PC-3 (cell line): ENCODE data around the gene POR. TPM values are rescaled to one million over a fixed set of nuclear protein-coding genes. Genes with fewer than 3 reads are reported as not detected.

Source experiments
- ATAC-seq: fragments of 200-7000 bp; cut with Tn5 transposase; 2 replicates; pipeline ENCODE4 v1.9.1; 2020; ENCODE audit warnings: mild to moderate bottlenecking, moderate library complexity
- BruUV-seq: library from RNA; stranded (reverse); fragments of 400-500 nt; replicated peaks from 2 replicates; lab custom pipeline; 2021; lab: Mats Ljungman, UMichigan
- CTCF ChIA-PET: fragments of 300-600 bp; sonication (Branson Sonifier 250); formaldehyde crosslinking; loops from one replicate; lab custom pipeline; 2022; ENCODE audit warnings: antibody characterized with exemption; lab: Charles Lee
- POLR2A ChIA-PET: fragments of 300-600 bp; sonication (Branson Sonifier 250); formaldehyde crosslinking; loops from one replicate; lab custom pipeline; 2022; ENCODE audit warnings: antibody characterized with exemption; ENCODE audit not compliant: unreplicated experiment; lab: Charles Lee
- DNase-seq: peaks from one replicate; pipeline ENCODE4 v3.0.0-alpha.2; 2015
- H2AFZ ChIP-seq: fragments of 300-600 bp; sonication (generic); 2 replicates; pipeline ENCODE4 v1.6.0; 2016; ENCODE audit warnings: antibody characterized with exemption, low read length
- H3F3A ChIP-seq: fragments of 300-600 bp; sonication (generic); one replicate; pipeline ENCODE4 v1.6.0; 2017; ENCODE audit warnings: antibody characterized with exemption, low read length, control low read depth, mild to moderate bottlenecking; ENCODE audit not compliant: unreplicated experiment
- H3K27ac ChIP-seq: fragments of 300-600 bp; sonication (generic); 2 replicates; pipeline ENCODE4 v1.5.1; 2016; ENCODE audit warnings: mild to moderate bottlenecking, low read length
- H3K27me3 ChIP-seq: fragments of 300-600 bp; sonication (generic); 2 replicates; pipeline ENCODE4 v1.6.1; 2016; ENCODE audit warnings: low read length, mixed read lengths
- H3K36me3 ChIP-seq: fragments of 300-600 bp; sonication (generic); 2 replicates; pipeline ENCODE4 v1.6.1; 2016; ENCODE audit warnings: low read depth, mixed run types, low read length, mixed read lengths
- H3K4me1 ChIP-seq: fragments of 300-600 bp; sonication (generic); 2 replicates; pipeline ENCODE4 v1.5.1; 2016; ENCODE audit warnings: low read length; ENCODE audit not compliant: insufficient read depth
- H3K4me2 ChIP-seq: fragments of 300-600 bp; sonication (generic); 2 replicates; pipeline ENCODE4 v1.6.0; 2016; ENCODE audit warnings: low read length
- H3K4me3 ChIP-seq: fragments of 300-600 bp; sonication (generic); 2 replicates; pipeline ENCODE4 v1.5.1; 2016; ENCODE audit warnings: mild to moderate bottlenecking, low read length, mixed read lengths
- H3K79me2 ChIP-seq: fragments of 300-600 bp; sonication (generic); 2 replicates; pipeline ENCODE4 v1.6.1; 2017; ENCODE audit warnings: low read length, mixed read lengths
- H3K9ac ChIP-seq: fragments of 300-600 bp; sonication (generic); 2 replicates; pipeline ENCODE4 v1.6.0; 2016; ENCODE audit warnings: mild to moderate bottlenecking, low read length
- H3K9me2 ChIP-seq: fragments of 300-600 bp; sonication (generic); replicated peaks from 2 replicates; pipeline ENCODE4 v1.6.1; 2016; ENCODE audit warnings: mixed run types, low read length, mixed read lengths
- H3K9me3 ChIP-seq: fragments of 300-600 bp; sonication (generic); 2 replicates; pipeline ENCODE4 v1.6.1; 2016; ENCODE audit warnings: low read length, mixed read lengths
- H4K20me1 ChIP-seq: fragments of 300-600 bp; sonication (generic); 2 replicates; pipeline ENCODE4 v1.6.1; 2016; ENCODE audit warnings: low read length, mixed read lengths
- EZH2 ChIP-seq: fragments of 300-600 bp; sonication (generic); IDR thresholded peaks from one replicate; pipeline ENCODE4 v1.6.1; 2017; ENCODE audit warnings: antibody characterized with exemption, mild to moderate bottlenecking, low read length; ENCODE audit not compliant: unreplicated experiment
- EZH2phosphoT487 ChIP-seq: fragments of 300-600 bp; sonication (generic); IDR thresholded peaks from 2 replicates; pipeline ENCODE4 v1.6.1; 2018; ENCODE audit warnings: mild to moderate bottlenecking, antibody characterized with exemption, low read length, borderline replicate concordance
- intact Hi-C: fragments of 100-400 bp; cut with micrococcal nuclease; formaldehyde crosslinking; loops from 2 replicates; pipeline ENCODE4 v1.9.0; 2023
- total RNA-seq: library from RNA; depleted of rRNA; stranded (reverse); fragments of >200 nt; gene quantifications from 2 replicates; pipeline ENCODE4 v1.2.3, GENCODE V29; 2014
- TF ChIP-seq, protein P1 (sequence below): fragments of 300-600 bp; sonication (generic); conservative IDR thresholded peaks from 2 replicates; pipeline ENCODE4 v1.5.1; 2017; ENCODE audit warnings: antibody characterized with exemption, low read depth, mild to moderate bottlenecking, low read length

Gene POR
- total RNA-seq, 1 experiment from 2014 or later, result 112 TPM

DNA sequence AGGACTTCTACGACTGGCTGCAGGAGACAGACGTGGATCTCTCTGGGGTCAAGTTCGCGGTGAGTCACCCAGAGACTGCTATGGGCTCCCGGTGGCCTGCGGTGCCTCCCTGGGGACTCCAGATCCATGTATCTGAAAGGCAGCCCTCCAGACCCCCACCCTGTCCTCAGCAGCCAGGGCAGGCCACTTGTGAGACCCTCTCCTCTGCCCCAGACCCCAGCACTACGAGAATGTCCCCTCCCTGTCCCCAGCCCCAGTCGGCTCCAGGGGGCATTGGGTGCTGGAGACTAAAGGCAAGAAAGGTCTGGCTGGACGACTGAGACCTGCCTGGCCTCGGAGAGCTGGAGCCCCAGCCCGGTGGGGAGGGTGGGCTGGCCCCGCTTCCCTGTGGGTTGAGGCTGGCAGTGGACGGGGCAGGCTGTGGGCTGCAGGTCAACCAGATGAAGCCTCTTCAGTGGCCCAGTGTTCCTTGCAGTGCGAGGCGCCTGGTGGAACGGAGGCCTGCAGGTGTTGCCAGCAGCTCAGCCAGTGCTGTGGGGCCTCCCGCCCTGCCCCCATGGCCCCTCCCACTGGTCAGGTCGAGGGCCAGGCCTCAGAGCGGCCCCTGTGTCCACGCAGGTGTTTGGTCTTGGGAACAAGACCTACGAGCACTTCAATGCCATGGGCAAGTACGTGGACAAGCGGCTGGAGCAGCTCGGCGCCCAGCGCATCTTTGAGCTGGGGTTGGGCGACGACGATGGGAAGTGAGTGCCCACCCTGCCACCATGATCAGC lies 65.7 kb downstream of the POR start:
- no TSS peak for BruUV-seq
- Histone ChIP-seq H3K9me2 (no peaks in the 10 kb centered on the region), H4K20me1 (no peaks in the 10 kb centered on the region), H3K9me3 (no peaks in the 10 kb centered on the region), H3K9ac (no peak overlapping the region), H3K4me3 (no peak overlapping the region), H3K36me3 (no peaks in the 10 kb centered on the region), H3K27me3 (no peaks in the 10 kb centered on the region), H3K27ac (no peak overlapping the region), H3K4me1 (no peaks in the 10 kb centered on the region), H3F3A (no peaks in the 10 kb centered on the region), H3K4me2 (no peak overlapping the region), H3K79me2 (no peaks in the 10 kb centered on the region), H2AFZ (no peak overlapping the region)
- ChIA-PET CTCF (no interaction called here), POLR2A (no interaction called here)
- TF ChIP-seq EZH2, result no peak
- TF ChIP-seq, protein P1, sequence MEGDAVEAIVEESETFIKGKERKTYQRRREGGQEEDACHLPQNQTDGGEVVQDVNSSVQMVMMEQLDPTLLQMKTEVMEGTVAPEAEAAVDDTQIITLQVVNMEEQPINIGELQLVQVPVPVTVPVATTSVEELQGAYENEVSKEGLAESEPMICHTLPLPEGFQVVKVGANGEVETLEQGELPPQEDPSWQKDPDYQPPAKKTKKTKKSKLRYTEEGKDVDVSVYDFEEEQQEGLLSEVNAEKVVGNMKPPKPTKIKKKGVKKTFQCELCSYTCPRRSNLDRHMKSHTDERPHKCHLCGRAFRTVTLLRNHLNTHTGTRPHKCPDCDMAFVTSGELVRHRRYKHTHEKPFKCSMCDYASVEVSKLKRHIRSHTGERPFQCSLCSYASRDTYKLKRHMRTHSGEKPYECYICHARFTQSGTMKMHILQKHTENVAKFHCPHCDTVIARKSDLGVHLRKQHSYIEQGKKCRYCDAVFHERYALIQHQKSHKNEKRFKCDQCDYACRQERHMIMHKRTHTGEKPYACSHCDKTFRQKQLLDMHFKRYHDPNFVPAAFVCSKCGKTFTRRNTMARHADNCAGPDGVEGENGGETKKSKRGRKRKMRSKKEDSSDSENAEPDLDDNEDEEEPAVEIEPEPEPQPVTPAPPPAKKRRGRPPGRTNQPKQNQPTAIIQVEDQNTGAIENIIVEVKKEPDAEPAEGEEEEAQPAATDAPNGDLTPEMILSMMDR, result no peak
- no peak for TF ChIP-seq EZH2phosphoT487
- DNase-seq (no peak), ATAC-seq (no peak)
- intact Hi-C loops, result no loop called here

DNA sequence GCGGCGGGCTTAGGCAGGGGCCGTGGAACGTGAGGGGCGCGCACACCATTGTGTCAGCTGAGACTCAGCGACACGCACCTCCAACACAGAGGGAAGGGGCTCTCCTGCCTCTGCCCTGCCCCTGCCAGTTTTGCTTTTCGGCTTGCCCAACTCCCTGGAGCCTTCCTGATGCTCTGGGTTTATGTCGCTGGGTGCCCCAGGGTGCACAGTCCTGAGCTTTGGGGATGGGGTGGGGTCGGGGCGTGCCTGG lies 66.2 kb downstream of the POR start:
- BruUV-seq, result no TSS peak
- POLR2A ChIA-PET, result no interaction called here
- H3K4me2 ChIP-seq, result no peak overlapping the region
- H3K27me3 ChIP-seq, result no peaks in the 10 kb centered on the region
- no peaks in the 10 kb centered on the region for H3K36me3 ChIP-seq
- no peaks in the 10 kb centered on the region for H3K9me2 ChIP-seq
- no peak overlapping the region for H3K9ac ChIP-seq
- no peaks in the 10 kb centered on the region for H4K20me1 ChIP-seq
- no peaks in the 10 kb centered on the region for H3K79me2 ChIP-seq
- no peaks in the 10 kb centered on the region for H3F3A ChIP-seq
- intact Hi-C loops, result no loop called here
- H3K4me3 ChIP-seq, result no peak overlapping the region
- H3K9me3 ChIP-seq, result no peaks in the 10 kb centered on the region
- H2AFZ ChIP-seq, result no peak overlapping the region
- H3K27ac ChIP-seq, result no peak overlapping the region
- TF ChIP-seq EZH2phosphoT487 (no peak), EZH2 (no peak)
- TF ChIP-seq, protein P1, result no peak
- CTCF ChIA-PET, result no interaction called here
- no peak for DNase-seq
- ATAC-seq, result no peak
- no peaks in the 10 kb centered on the region for H3K4me1 ChIP-seq

DNA sequence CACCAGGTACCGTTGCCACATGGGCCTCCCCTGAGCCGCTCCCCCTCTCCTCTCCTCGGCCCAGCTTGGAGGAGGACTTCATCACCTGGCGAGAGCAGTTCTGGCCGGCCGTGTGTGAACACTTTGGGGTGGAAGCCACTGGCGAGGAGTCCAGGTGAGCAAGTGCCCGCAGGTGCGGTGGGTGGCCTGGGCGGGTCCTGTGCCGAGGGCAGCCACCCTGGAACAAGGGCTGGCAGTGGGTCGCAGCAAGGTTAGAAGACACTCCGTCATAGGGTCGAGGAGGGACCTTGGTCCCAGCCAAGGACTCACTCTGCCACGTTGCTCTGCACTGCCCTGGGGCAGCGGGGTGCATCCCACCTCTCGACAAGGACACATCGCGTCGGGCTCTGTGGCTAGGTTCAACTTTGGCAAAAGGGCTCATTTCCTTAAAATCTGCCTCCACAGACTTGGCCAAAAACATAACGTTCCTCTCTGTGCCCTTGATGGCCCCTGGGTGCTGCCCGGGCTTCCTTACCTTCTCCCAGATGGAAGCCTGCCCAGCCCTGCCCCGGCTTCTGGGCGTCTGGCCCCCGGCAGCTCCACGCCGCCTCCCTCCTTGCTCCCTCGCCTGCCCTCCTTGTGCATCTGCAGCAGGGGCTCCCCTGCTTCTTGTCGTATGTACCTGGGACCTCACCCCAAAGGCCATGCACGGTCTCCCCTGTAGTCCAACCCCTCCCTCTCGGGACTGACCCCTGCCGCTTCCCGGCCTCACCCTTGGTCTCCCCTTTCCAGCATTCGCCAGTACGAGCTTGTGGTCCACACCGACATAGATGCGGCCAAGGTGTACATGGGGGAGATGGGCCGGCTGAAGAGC lies 66.7 kb downstream of the POR start:
- BruUV-seq, result no TSS peak
- POLR2A ChIA-PET, result no interaction called here
- intact Hi-C loops, result no loop called here
- Histone ChIP-seq H3K9me2 (no peaks in the 10 kb centered on the region), H3F3A (no peaks in the 10 kb centered on the region), H3K9ac (no peak overlapping the region), H3K4me3 (no peak overlapping the region), H3K4me1 (no peaks in the 10 kb centered on the region), H2AFZ (no peak overlapping the region), H3K27me3 (no peaks in the 10 kb centered on the region), H3K36me3 (no peaks in the 10 kb centered on the region), H3K4me2 (no peak overlapping the region), H3K9me3 (no peaks in the 10 kb centered on the region), H3K79me2 (no peaks in the 10 kb centered on the region), H4K20me1 (no peaks in the 10 kb centered on the region), H3K27ac (no peak overlapping the region)
- ATAC-seq (no peak), DNase-seq (no peak)
- CTCF ChIA-PET, result no interaction called here
- TF ChIP-seq, protein P1, result no peak
- TF ChIP-seq EZH2 (no peak), EZH2phosphoT487 (no peak)
